ENCODE results near the gene GGNBP2. TPM values are rescaled to one million over a fixed set of nuclear protein-coding genes. Genes with fewer than 3 reads are reported as not detected.

The GGNBP2 gene
- total RNA-seq, 1 donor from 2014 or later: 88.8 TPM

DNA sequence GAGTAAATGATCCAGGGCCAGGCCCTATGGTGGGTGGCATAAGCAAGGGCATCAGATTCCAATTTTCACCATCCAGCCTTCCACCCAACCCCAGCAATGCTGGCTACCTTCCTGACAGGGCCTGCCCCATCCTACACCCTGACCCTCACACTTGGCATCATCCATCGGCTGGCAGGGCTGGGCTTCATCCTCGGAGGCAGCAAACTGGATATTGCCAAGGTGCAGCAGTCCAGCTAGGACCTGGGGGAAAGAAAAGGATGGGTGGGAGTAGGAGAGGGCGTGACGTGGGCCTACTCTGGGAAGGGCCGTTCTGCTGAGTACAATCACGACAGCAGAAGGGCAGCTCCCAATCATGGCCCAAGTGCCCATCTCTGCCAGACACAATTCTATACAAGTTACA lies 33.5 kb upstream of the GGNBP2 start:
- DNase-seq (ENCODE audit: low spot score) (no peak), ATAC-seq (no peak)
- intact Hi-C loops (cut with DNase I): no loop called here

DNA sequence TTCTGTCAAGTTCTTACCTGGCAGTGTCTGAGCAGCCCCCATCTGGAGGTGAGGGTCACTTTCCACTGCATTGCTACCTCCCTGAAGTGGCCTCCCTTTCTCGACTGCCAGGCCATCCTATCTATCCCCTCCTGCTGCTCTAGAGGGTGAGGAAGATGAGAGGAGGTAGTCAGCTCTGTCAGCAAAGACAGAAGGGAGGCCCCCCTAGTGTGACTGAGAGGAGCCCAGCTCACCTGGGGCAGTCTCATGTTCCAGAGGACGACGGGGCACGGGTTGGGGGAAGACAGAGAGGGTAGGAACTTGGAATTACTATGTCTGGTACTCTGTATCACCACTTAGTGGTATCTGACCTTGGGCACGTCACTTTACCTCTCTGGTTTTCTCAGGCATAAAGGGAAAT lies 32.1 kb upstream of the GGNBP2 start:
- intact Hi-C loops (cut with DNase I): no loop called here
- ATAC-seq: no peak
- no peak for DNase-seq (ENCODE audit: low spot score)

DNA sequence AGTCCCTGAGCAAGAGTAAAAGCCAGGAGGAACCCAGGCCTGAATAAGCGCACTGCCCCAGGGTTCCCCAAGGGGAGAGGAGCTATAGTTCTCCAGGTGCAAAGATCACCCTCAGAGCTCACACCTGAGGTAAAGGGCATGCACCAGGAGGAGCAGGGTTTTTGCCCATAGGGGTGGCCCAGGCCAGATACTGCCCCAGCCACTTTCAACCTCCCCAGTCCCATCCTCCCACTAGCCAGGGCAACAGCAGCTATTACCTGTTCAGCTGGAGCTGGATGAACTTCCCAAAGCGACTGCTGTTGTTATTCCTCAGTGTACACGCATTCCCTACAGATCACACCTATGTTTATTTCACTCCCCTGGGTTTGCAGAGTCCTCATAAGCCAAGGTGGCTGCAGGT lies 29.9 kb upstream of the GGNBP2 start:
- DNase-seq (ENCODE audit: low spot score) (no peak), ATAC-seq (no peak)
- intact Hi-C loops (cut with DNase I): no loop called here

DNA sequence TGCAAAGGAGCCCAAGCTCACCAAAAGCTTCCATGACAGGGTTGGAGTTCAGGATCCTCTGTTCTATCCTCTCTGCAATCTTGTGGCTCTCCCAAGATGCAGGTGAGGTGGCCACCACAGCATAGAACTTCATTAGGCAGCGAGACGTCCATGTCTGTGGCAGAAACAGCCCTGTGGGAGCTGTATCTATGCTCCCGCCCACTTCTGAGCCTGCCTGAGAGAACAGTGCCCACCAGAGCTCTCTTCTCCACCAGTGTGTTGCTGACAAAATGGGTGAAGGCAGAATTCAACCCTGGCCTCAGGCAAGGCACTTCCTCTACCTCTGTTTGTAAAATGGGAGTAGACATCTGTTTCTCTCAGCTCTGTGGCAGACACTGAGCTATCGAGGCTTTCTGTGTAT lies 28.9 kb upstream of the GGNBP2 start:
- no peak for ATAC-seq
- no peak for DNase-seq (ENCODE audit: low spot score)
- intact Hi-C loops (cut with DNase I): no loop called here

DNA sequence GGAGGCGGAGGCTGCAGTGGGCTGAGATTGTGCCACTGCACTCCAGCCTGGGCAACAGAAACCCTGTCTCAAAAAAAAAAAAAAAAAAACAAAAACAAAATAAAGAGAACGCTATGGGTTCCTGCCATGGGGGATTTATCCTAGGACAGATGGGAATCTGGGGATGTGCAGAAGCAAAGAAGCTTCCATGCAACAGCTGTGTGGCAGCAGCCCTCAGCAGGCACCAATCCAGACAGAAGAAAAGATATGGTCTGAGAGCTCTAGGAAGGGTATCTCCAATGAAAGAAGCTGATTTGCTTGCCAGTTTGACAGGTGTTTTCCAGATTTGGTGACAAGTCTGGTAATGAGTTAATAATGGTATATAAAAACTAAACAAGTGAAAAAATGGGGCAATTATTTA lies 21.6 kb upstream of the GGNBP2 start:
- ATAC-seq (no peak), DNase-seq (ENCODE audit: low spot score) (no peak)
- intact Hi-C loops (cut with DNase I): no loop called here

DNA sequence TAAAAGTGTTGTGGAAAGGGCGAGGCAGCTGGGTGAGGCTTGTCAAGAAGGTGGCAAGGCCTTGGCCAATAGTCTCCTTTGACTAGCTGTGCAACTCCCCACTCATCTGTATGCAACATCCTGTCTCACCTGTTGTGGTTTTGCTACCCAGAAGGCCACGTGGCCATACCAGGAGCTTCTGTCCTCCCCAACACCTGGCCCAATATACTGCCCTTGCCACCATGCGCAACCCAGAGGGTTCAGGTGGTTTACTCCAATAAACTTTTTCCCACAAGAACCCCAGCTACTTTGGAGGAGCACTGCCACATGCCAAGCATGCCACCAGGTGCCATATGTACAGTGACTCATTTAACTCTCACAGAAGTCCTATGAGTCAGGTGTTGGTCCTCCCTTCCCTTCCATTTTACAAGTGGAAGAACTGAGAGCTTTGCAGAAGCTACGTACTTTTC lies 20.3 kb upstream of the GGNBP2 start:
- ATAC-seq: no peak
- no peak for DNase-seq (ENCODE audit: low spot score)
- intact Hi-C loops (cut with DNase I): no loop called here

DNA sequence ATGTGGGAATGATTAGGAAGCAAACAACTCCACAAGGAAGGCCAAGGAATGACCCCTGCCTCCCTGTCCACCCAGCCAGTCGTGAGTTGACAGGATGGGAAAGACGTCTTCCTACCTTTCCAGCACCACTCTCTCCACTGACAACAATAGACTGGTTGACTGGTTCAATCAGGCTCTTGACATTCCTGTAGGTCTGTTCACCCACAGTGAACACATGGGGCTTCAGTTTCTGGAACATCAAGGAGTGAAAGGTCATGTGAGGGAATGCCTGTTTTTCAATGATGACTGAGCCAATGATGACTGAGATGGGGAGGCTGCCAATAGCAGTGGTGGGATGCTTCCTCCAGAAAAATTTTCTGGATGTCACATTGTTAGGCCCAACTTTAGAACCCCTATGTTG lies 19.6 kb upstream of the GGNBP2 start:
- intact Hi-C loops (cut with DNase I): no loop called here
- no peak for ATAC-seq
- no peak for DNase-seq (ENCODE audit: low spot score)

DNA sequence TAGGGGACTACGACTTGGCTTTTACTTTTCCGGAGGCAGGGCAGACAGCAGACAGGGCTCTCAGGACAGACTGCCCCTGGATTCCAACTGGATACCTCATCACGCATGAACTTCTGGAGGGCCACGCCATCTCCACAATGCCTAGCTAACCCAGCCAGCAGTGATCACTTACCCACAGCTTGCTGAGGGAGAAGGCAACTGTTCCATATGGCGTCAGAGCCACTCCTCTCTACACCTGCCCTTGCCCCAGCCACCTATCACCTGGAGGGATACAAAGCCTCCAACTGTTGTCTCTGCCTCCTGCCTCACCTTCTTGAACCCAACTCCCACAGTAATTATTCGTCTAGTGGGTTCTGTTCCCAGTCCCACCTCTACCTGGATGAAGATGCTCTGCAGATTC lies 18.8 kb upstream of the GGNBP2 start:
- intact Hi-C loops (cut with DNase I): no loop called here
- ATAC-seq: no peak
- DNase-seq (ENCODE audit: low spot score): no peak

DNA sequence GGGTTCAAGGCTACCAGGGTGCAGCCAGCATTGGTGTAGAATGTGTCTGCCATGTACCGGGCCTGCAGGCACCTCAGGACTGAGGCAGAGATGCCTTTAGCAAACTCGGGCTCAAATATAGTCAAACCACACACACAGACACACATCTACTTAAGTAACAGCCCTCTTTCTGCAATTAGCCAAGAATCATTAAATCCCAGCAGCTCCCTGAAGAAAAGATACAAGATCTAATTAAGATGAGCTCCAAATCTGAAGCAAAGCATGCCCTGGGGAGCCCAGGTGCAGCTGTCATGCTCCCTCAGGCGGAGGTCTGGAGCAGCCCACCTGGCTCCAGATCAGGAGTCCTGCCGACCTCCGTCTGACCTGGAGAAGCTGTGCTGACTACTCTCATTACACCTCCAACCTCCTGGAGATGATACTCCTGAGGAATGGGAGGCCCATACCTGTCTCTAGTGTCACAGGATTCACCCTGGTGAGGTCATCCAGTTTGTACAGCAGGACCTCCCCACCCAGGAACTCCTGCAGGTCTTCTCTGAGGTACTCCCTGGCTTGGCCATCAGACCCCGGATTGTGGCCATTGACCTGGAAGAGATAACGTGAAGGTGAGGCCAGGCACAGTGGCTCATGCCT lies 17.0 kb upstream of the GGNBP2 start:
- intact Hi-C loops (cut with DNase I): no loop called here
- no peak for DNase-seq (ENCODE audit: low spot score)

DNA sequence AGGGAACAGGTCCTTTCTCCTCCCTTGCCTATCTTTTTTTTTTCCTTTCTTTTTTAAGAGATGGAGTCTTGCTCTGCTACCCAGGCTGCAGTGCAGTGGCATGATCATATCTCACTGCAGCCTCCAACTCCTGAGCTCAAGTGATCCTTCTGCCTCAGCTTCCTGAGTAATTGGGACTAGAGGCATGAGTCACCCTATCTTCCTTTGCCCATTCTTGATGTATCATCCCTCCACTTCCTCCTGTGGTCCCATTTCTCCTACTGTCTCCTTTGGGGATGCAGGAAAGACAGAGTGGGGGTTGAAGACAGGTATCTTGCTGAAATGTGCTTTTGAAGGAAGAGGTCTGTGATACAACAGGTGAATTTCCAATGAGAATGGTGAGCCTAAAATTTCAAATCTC lies 15.6 kb upstream of the GGNBP2 start:
- intact Hi-C loops (cut with DNase I): no loop called here
- ATAC-seq (no peak), DNase-seq (ENCODE audit: low spot score) (no peak)

More for the DNA sequence above, 17.0 kb upstream of the GGNBP2 start:
- ATAC-seq: no peak

DNA sequence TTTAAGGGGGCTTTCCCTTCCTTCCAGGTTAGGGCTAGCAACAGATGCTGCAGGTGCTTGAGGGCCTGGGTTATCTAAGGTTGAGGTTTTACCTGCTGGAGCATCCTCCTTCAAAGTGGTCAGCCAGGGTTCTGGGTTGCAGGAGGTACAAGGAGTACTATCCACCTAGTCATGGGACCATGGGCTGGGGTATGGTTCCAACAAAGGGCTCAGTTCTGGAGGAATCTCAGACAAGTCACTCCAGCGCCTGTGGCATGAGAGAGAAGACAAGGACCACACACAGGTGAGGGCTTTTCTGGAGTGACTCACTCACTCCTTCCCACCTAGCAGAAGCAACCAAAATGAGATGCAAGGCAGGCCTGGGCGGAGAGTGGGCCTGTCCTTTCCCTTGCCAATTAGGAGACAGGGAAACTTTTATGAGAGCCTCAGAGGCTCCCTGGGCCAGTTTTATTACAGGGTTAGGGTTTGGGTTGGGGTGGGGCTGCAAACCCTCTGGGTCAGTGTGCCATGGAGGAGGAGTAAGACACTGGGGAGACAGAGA lies 12.2 kb upstream of the GGNBP2 start:
- ATAC-seq: no peak
- intact Hi-C loops (cut with DNase I): no loop called here
- DNase-seq (ENCODE audit: low spot score): no peak

DNA sequence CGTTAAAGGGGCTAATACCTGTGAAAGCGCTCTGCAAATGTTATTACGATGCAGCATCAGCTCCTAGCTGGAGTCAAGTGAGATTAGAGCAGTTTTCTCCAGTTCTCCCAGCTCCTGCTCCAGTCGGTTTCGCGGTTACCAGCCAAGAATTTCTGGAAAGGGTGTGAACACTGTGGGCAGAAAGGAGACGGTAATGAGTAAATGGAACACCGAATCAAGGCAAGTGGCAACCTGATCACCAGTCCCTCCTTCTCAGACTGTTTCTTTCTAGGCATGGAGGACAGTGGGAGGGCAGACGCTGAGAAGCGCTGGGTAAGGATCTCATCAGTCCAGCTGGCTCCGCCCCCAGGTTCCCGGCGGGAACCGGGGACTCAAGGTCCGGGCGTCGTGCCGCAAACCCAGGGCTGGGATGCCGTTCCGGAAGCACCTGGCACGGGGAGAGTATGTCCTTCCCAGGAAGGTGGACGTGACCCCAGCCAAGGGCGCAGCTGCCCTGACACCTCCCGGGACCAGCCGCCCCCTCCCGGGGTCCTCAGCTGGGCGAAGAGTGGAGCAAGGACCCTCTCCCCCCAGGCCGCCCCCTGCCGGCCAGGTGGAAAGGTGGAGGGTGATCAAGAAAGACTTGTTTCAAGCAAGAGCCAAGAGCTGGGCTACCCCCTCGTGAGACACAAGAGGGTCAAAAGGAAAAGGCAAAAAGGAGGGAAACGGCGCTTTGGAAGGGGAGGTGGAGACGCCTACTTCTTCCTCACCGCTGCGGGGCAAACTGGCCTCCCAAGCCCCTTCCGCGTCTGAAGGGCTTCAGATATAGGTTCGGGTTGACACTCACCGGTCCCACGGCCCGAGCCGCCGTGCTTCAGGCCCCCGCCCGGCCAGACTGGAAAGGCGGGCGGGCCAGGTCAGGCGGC lies 10.5 kb upstream of the GGNBP2 start:
- DNase-seq (ENCODE audit: low spot score) (peak; percentile 78), ATAC-seq (peak; percentile 66)
- intact Hi-C loops (cut with DNase I): no loop called here

DNA sequence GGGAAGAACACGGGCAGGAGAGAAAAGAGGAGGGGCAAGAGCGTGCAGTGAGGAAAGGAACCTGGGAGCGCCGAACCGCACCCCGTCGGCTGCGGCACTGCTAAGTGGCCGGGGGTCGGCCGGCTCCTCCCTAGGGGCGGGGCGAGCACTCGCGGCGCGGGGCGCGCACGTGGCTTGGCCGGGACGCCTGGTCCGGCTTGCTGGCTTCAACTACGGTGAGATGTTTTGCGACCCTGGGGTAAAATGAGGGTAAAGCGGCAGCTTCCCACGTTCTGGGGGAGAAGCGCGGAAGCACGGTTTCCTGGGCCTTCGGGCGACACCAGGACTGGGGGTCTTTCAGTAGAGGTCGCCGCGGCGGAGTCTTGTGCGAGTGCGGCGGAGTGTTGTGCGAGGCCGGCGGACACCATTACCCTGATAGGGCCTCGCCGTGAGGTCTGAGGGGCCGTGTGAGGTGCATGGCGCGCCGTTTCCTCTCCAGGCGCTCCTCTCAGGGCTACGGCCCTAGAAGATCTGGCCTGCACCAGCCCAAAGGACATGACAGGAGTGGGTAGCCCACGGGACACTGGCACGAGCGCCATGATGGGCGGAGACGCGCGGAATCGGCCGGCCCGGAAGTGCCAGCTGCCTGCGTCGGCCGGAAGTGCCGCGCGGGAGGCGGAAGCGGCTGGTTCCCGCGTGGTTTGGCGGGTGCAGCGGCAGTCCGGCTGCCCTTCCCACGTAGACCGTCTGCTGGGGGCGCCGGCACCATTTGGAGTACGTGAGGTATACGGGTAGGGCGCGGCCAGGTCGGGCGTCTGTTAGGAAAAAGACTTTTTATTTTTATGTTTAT lies 9.7 kb upstream of the GGNBP2 start, which contains the start of the genes MYO19 and PIGW:
MYO19 (minus strand) TSS at position 29 of the 829 bp plus-strand sequence. CDS start 2,330 bp downstream, outside the sequence.
PIGW (plus strand) TSS at position 148 of the 829 bp plus-strand sequence. CDS start 2,115 bp downstream, outside the sequence.
- ATAC-seq (peak; percentile 95), DNase-seq (ENCODE audit: low spot score) (peak; percentile 92)
- intact Hi-C loops (cut with DNase I): no loop called here

DNA sequence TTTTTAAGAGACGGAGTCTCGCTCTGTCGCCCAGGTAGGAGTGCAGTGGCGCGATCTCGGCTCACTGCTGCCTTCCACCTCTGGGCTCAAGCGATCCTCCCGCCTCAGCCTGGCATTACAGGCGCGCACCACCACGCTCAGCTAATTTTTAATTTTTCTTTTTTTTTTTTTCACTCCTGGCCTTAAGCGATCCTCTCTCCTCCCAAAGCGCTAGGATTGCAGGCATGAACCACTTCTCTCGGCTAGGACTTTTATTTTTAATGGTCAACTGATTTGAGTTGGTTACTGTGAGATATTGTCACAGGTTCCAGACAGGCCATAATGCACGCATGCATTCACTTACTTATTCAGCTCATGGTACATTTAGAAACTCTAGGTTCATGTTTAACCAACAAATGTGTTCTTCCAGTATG lies 9.0 kb upstream of the GGNBP2 start:
- no peak for ATAC-seq
- DNase-seq (ENCODE audit: low spot score): no peak
- intact Hi-C loops (cut with DNase I): no loop called here

DNA sequence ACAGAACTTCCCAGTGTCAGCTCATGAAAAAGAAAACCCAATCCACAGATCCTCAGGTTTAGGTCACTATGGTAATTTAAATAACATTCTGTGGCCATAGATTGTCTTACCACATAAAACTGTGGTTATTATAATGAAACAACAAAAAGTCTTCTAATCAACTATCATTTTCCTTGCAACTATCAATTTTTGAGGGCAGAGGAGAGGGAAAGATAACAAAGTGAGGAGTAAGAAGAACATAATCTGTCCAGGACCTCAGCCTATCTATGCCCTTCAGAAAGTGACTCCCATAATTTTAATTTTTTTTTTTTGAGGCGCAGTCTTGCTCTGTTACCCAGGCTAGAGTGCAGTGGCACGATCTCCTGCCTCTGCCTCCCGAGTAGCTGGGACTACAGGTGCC lies 4.0 kb upstream of the GGNBP2 start:
- ATAC-seq (no peak), DNase-seq (ENCODE audit: low spot score) (no peak)
- intact Hi-C loops (cut with DNase I): no loop called here

DNA sequence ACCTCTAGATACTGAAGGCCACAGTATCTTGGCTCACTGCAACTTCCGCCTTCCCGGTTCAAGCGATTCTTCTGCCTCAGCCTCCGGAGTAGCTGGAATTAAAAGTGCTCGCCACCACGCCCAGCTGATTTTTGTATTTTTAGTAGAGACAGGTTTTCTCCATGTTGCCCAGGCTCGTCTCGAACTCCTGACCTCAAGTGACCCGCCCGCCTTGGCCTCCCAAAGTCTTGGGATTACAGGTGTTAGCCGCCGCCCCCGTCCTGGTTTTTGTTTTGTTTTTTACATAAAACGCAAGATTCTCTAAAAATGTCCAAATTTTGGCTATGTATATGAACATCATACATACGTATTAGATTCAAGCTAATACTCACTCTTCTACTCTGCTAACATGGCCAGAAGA lies 2.0 kb upstream of the GGNBP2 start:
- DNase-seq (ENCODE audit: low spot score): no peak
- intact Hi-C loops (cut with DNase I): no loop called here
- no peak for ATAC-seq

DNA sequence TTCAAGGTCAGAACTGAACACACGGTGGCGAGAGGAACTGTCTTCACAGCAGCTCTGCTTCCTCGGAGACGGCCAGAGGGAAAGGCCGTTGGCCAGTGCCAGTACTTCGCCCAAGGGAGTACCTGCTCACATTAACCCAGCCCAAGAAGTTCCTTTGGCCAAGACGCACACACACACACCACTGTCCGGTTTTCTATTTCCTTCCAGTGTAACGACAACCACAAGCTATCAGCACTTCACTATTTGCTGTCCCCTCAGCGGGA lies 744 bp upstream of the GGNBP2 start:
- peak; percentile 13 for ATAC-seq
- peak; percentile 69 for DNase-seq (ENCODE audit: low spot score)
- intact Hi-C loops (cut with DNase I): no loop called here

DNA sequence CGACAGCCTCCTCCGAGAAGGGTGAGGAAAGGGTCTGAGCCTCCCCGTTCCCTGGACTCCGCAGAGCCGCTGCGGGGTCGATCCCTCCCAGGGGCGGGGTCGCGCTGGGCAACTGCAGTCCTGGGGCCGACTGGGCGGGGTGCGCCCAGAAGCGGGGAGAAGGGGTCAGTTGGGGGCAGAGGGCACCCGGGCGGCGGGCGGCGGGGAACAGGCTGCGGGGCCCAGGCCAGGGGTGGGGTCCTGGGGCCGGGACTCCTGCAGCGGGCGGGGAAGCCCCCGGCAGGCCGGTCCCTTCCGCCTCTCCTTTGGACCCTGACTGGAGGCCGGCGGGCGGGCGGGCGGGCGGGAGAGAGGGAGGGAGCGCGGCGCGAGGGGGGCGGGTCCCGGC lies 352 bp downstream of the GGNBP2 start:
- intact Hi-C loops (cut with DNase I): no loop called here
- DNase-seq (ENCODE audit: low spot score) (no peak), ATAC-seq (peak; percentile 67)

Data from sciatic nerve (tissue), 2 donors.